ENCODE results near the gene BANP.

BANP gene

GRCh38 chr16:88062341-88063210 is 111.3 kb downstream of the BANP start:
- peak overlapping the region in 1 of 2 experiments; percentile 52 for H3K4me3 ChIP-seq (ENCODE audit: insufficient read depth in 1 of 2, low read depth in 1 of 2, low read length in 2 of 2)
- no peak overlapping the region for H3K4ac ChIP-seq (ENCODE audit: low read depth in 1 of 2, low read length in 2 of 2)
- H2BK5ac ChIP-seq (ENCODE audit: low read depth, low read length, poor library complexity, severe bottlenecking), result peak overlapping the region; percentile 33
- H2BK12ac ChIP-seq (ENCODE audit: low read length in 2 of 2), result peak overlapping the region in 1 of 2 experiments; percentile 7
- peaks cover 11 to 53% of the 10 kb centered on the region in 2 experiments for H3K36me3 ChIP-seq (ENCODE audit: control insufficient read depth in 1 of 2, insufficient read depth in 2 of 2, low read depth in 1 of 2, low read length in 2 of 2)
- H2AFZ ChIP-seq (ENCODE audit: low read depth, low read length), result no peak overlapping the region
- H3K14ac ChIP-seq (ENCODE audit: low read length in 2 of 2), result no peak overlapping the region
- no peak overlapping the region for H3K4me2 ChIP-seq (ENCODE audit: low read length, poor library complexity, severe bottlenecking)
- no peaks in the 10 kb centered on the region for H3K27me3 ChIP-seq (ENCODE audit: control insufficient read depth in 1 of 2, insufficient read depth in 1 of 2, low read length in 2 of 2)
- no peak overlapping the region for H2BK120ac ChIP-seq (ENCODE audit: low read depth, low read length)
- peak; percentile 62 for DNase-seq
- no peak overlapping the region for H2BK15ac ChIP-seq (ENCODE audit: low read depth, poor library complexity, severe bottlenecking)
- no peaks in the 10 kb centered on the region for H3K9me3 ChIP-seq (ENCODE audit: control insufficient read depth, low read length)
- H3K79me1 ChIP-seq (replicated peaks; ENCODE audit: low read length, poor library complexity, severe bottlenecking), result peaks cover 37% of the 10 kb centered on the region
- peak overlapping the region; percentile 78 for H3K27ac ChIP-seq (ENCODE audit: low read length, poor library complexity, severe bottlenecking)
- H3K23ac ChIP-seq (ENCODE audit: low read length in 2 of 2), result no peak overlapping the region
- peak overlapping the region; percentile 29 to 64 for H3K18ac ChIP-seq (ENCODE audit: low read depth in 1 of 2, low read length in 2 of 2)
- peak overlapping the region; percentile 63 for H4K91ac ChIP-seq (ENCODE audit: low read length)
- 75% methylated on average over 30 of the region's 30 CpGs for WGBS
- peak overlapping the region; percentile 29 for H4K8ac ChIP-seq (ENCODE audit: low read length)
- peaks cover 28% of the 10 kb centered on the region for H3K4me1 ChIP-seq (ENCODE audit: control insufficient read depth, insufficient read depth, low read depth, low read length)
- H2AK5ac ChIP-seq (ENCODE audit: low read length, severe bottlenecking), result peak overlapping the region; percentile 37
- H3K9ac ChIP-seq (ENCODE audit: low read length), result peak overlapping the region; percentile 72

- no peak overlapping the region for H3K23ac ChIP-seq (ENCODE audit: low read length in 2 of 2)
- H2AFZ ChIP-seq (ENCODE audit: low read depth, low read length), result no peak overlapping the region
- H4K8ac ChIP-seq (ENCODE audit: low read length), result no peak overlapping the region
- no peak overlapping the region for H2BK120ac ChIP-seq (ENCODE audit: low read depth, low read length)
- peak overlapping the region; percentile 78 for H3K27ac ChIP-seq (ENCODE audit: low read length, poor library complexity, severe bottlenecking)
- 96% methylated on average over 13 of the region's 16 CpGs for WGBS
- H3K18ac ChIP-seq (ENCODE audit: low read depth in 1 of 2, low read length in 2 of 2), result peak overlapping the region; percentile 28 to 64
- no peaks in the 10 kb centered on the region for H3K27me3 ChIP-seq (ENCODE audit: control insufficient read depth in 1 of 2, insufficient read depth in 1 of 2, low read length in 2 of 2)
- H3K9me3 ChIP-seq (ENCODE audit: control insufficient read depth, low read length), result no peaks in the 10 kb centered on the region
- peaks cover 28% of the 10 kb centered on the region for H3K4me1 ChIP-seq (ENCODE audit: control insufficient read depth, insufficient read depth, low read depth, low read length)
- H3K4me3 ChIP-seq (ENCODE audit: insufficient read depth in 1 of 2, low read depth in 1 of 2, low read length in 2 of 2), result peak overlapping the region in 1 of 2 experiments; percentile 52
- peak overlapping the region; percentile 37 for H2AK5ac ChIP-seq (ENCODE audit: low read length, severe bottlenecking)
- H2BK5ac ChIP-seq (ENCODE audit: low read depth, low read length, poor library complexity, severe bottlenecking), result no peak overlapping the region
- peaks cover 11 to 54% of the 10 kb centered on the region in 2 experiments for H3K36me3 ChIP-seq (ENCODE audit: control insufficient read depth in 1 of 2, insufficient read depth in 2 of 2, low read depth in 1 of 2, low read length in 2 of 2)
- H4K91ac ChIP-seq (ENCODE audit: low read length), result peak overlapping the region; percentile 40
- H3K79me1 ChIP-seq (replicated peaks; ENCODE audit: low read length, poor library complexity, severe bottlenecking), result peaks cover 35% of the 10 kb centered on the region
- peak overlapping the region; percentile 72 for H3K9ac ChIP-seq (ENCODE audit: low read length)
- H3K14ac ChIP-seq (ENCODE audit: low read length in 2 of 2), result no peak overlapping the region
- no peak overlapping the region for H3K4me2 ChIP-seq (ENCODE audit: low read length, poor library complexity, severe bottlenecking)
- no peak overlapping the region for H3K4ac ChIP-seq (ENCODE audit: low read depth in 1 of 2, low read length in 2 of 2)
- peak overlapping the region in 1 of 2 experiments; percentile 7 for H2BK12ac ChIP-seq (ENCODE audit: low read length in 2 of 2)
- peak; percentile 9 for DNase-seq
- H2BK15ac ChIP-seq (ENCODE audit: low read depth, poor library complexity, severe bottlenecking), result no peak overlapping the region
These were observed 112.1 kb downstream of the BANP start for GRCh38 chr16:88063211-88063773.

- Histone ChIP-seq H2AFZ (ENCODE audit: low read depth, low read length) (no peak overlapping the region), H3K4me3 (ENCODE audit: insufficient read depth in 1 of 2, low read depth in 1 of 2, low read length in 2 of 2) (no peak overlapping the region), H3K4me1 (ENCODE audit: control insufficient read depth, insufficient read depth, low read depth, low read length) (peaks cover 35% of the 10 kb centered on the region), H3K23ac (ENCODE audit: low read length in 2 of 2) (no peak overlapping the region), H3K9ac (ENCODE audit: low read length) (peak overlapping the region; percentile 72), H3K27me3 (ENCODE audit: control insufficient read depth in 1 of 2, insufficient read depth in 1 of 2, low read length in 2 of 2) (no peaks in the 10 kb centered on the region), H3K14ac (ENCODE audit: low read length in 2 of 2) (no peak overlapping the region), H3K18ac (ENCODE audit: low read depth in 1 of 2, low read length in 2 of 2) (no peak overlapping the region), H2BK5ac (ENCODE audit: low read depth, low read length, poor library complexity, severe bottlenecking) (no peak overlapping the region), H3K79me1 (replicated peaks; ENCODE audit: low read length, poor library complexity, severe bottlenecking) (peaks cover 40% of the 10 kb centered on the region), H3K9me3 (ENCODE audit: control insufficient read depth, low read length) (no peaks in the 10 kb centered on the region), H3K4me2 (ENCODE audit: low read length, poor library complexity, severe bottlenecking) (no peak overlapping the region), H3K27ac (ENCODE audit: low read length, poor library complexity, severe bottlenecking) (no peak overlapping the region), H2BK15ac (ENCODE audit: low read depth, poor library complexity, severe bottlenecking) (peak overlapping the region; percentile 38), H2BK12ac (ENCODE audit: low read length in 2 of 2) (no peak overlapping the region), H3K4ac (ENCODE audit: low read depth in 1 of 2, low read length in 2 of 2) (peak overlapping the region in 1 of 2 experiments; percentile 46), H3K36me3 (ENCODE audit: control insufficient read depth in 1 of 2, insufficient read depth in 2 of 2, low read depth in 1 of 2, low read length in 2 of 2) (peaks cover 11 to 57% of the 10 kb centered on the region in 2 experiments), H4K8ac (ENCODE audit: low read length) (peak overlapping the region; percentile 28), H2BK120ac (ENCODE audit: low read depth, low read length) (no peak overlapping the region), H4K91ac (ENCODE audit: low read length) (no peak overlapping the region), H2AK5ac (ENCODE audit: low read length, severe bottlenecking) (peak overlapping the region; percentile 63)
- no peak for DNase-seq
- WGBS, result 94% methylated on average over 29 of the region's 31 CpGs
These were observed 113.0 kb downstream of the BANP start for GRCh38 chr16:88064011-88064888.

Data from mesenchymal stem cell (in vitro differentiated cells and primary cell).